RWPE2 (cell line): ENCODE measurements around the gene COL9A1.

Experiments used
- ATAC-seq: fragments of 200-7000 bp; cut with Tn5 transposase; 3 replicates; pipeline ENCODE4 v1.9.1; 2021; ENCODE audit warnings: low read depth
- DNase-seq: peaks from one replicate; pipeline ENCODE4 v3.0.0-alpha.2; 2020; ENCODE audit warnings: low spot score
- H3K27ac ChIP-seq: fragments of 450-650 bp; 2 replicates; pipeline ENCODE4 v1.5.1; 2017; ENCODE audit warnings: mild to moderate bottlenecking; ENCODE audit not compliant: poor library complexity, severe bottlenecking
- H3K27me3 ChIP-seq: fragments of 250-450 bp; sonication (Bioruptor Pico); 2 replicates; pipeline ENCODE4 v1.5.1; 2021; ENCODE audit warnings: mild to moderate bottlenecking, moderate library complexity; ENCODE audit not compliant: insufficient read depth, poor library complexity, severe bottlenecking
- H3K36me3 ChIP-seq: fragments of 250-450 bp; sonication (Bioruptor Pico); 2 replicates; pipeline ENCODE4 v1.5.1; 2020; ENCODE audit warnings: low read depth, mild to moderate bottlenecking, moderate library complexity
- H3K4me1 ChIP-seq: fragments of 250-450 bp; sonication (Bioruptor Pico); 2 replicates; pipeline ENCODE4 v1.5.1; 2021; ENCODE audit warnings: mild to moderate bottlenecking, moderate library complexity; ENCODE audit not compliant: insufficient read depth, poor library complexity, severe bottlenecking
- H3K4me3 ChIP-seq: fragments of 250-450 bp; sonication (Bioruptor Pico); 2 replicates; pipeline ENCODE4 v1.5.1; 2021; ENCODE audit warnings: mild to moderate bottlenecking, moderate library complexity; ENCODE audit not compliant: severe bottlenecking
- H3K9me3 ChIP-seq: fragments of 250-450 bp; sonication (Bioruptor Pico); 2 replicates; pipeline ENCODE4 v1.5.1; 2021; ENCODE audit warnings: mild to moderate bottlenecking, moderate library complexity; ENCODE audit not compliant: severe bottlenecking
- TF ChIP-seq, protein P1 (sequence below): fragments of 450-650 bp; IDR thresholded peaks from one replicate; pipeline ENCODE4 v1.5.1; 2017; ENCODE audit warnings: mild to moderate bottlenecking, moderate library complexity; ENCODE audit not compliant: poor library complexity, severe bottlenecking

COL9A1 gene

GRCh38 chr6:70257768-70258273 lies 45.1 kb downstream of the COL9A1 start:
- Histone ChIP-seq H3K36me3 (no peaks in the 10 kb centered on the region), H3K27me3 (peaks cover 5% of the 10 kb centered on the region), H3K4me1 (no peaks in the 10 kb centered on the region), H3K27ac (no peak overlapping the region), H3K9me3 (no peaks in the 10 kb centered on the region), H3K4me3 (no peak overlapping the region)
- DNase-seq (no peak), ATAC-seq (no peak)
- TF ChIP-seq, protein P1, sequence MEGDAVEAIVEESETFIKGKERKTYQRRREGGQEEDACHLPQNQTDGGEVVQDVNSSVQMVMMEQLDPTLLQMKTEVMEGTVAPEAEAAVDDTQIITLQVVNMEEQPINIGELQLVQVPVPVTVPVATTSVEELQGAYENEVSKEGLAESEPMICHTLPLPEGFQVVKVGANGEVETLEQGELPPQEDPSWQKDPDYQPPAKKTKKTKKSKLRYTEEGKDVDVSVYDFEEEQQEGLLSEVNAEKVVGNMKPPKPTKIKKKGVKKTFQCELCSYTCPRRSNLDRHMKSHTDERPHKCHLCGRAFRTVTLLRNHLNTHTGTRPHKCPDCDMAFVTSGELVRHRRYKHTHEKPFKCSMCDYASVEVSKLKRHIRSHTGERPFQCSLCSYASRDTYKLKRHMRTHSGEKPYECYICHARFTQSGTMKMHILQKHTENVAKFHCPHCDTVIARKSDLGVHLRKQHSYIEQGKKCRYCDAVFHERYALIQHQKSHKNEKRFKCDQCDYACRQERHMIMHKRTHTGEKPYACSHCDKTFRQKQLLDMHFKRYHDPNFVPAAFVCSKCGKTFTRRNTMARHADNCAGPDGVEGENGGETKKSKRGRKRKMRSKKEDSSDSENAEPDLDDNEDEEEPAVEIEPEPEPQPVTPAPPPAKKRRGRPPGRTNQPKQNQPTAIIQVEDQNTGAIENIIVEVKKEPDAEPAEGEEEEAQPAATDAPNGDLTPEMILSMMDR, result no peak

- peaks cover 5% of the 10 kb centered on the region for H3K27me3 ChIP-seq
- no peaks in the 10 kb centered on the region for H3K36me3 ChIP-seq
These were observed 48.1 kb downstream of the COL9A1 start for GRCh38 chr6:70254784-70255183.

GRCh38 chr6:70253923-70254322 lies 49.0 kb downstream of the COL9A1 start:
- Histone ChIP-seq H3K9me3 (no peaks in the 10 kb centered on the region), H3K4me3 (no peak overlapping the region), H3K27ac (no peak overlapping the region), H3K4me1 (no peaks in the 10 kb centered on the region), H3K27me3 (peaks cover 5% of the 10 kb centered on the region), H3K36me3 (no peaks in the 10 kb centered on the region)
- ATAC-seq (no peak), DNase-seq (no peak)
- TF ChIP-seq, protein P1, result no peak

More at GRCh38 chr6:70254784-70255183, 48.1 kb downstream of the COL9A1 start:
- no peak overlapping the region for H3K4me3 ChIP-seq
- no peak for DNase-seq
- H3K4me1 ChIP-seq, result no peaks in the 10 kb centered on the region
- TF ChIP-seq, protein P1, result no peak
- H3K9me3 ChIP-seq, result no peaks in the 10 kb centered on the region
- H3K27ac ChIP-seq, result no peak overlapping the region
- no peak for ATAC-seq

DNA sequence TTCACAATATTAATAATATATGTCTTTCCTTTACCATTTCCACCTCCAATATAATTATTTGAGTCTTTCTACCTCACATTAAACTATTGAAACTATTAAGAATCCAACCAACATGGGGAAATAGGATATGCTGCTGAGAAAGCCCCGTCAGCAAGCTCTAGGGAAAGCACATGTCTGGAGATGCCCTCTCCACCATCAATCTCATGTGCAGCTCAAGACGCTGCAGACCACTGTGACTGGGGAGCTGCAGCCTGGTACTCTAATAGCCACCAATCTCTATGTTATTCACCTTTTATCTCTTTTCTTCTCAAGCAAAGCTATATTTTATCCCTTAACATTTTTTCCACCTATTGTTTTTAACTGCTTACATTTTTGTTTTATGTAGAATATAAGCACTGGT lies 50.3 kb downstream of the COL9A1 start:
- TF ChIP-seq, protein P1, result no peak

DNA sequence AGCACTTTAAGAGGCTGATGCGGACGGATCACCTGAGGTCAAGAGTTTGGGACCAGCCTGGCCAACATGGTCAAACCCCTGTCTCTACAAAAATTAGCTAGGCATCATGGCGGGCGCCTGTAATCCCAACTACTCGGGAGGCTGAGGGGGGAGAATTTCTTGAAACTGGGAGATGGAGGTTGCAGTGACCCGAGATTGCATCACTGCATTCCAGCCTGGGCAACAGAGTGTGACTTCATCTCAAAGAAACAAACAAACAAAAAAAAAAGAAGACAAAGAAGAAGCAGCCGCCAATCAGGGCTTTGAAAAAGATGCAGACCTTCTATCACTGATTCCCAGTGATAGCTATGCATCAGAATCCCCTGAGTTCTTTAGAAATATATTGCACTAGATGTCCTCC lies 56.8 kb downstream of the COL9A1 start:
- ATAC-seq, result no peak
- TF ChIP-seq, protein P1, result no peak

More for the DNA sequence above, 50.3 kb downstream of the COL9A1 start:
- Histone ChIP-seq H3K27ac (no peak overlapping the region), H3K9me3 (no peaks in the 10 kb centered on the region), H3K36me3 (no peaks in the 10 kb centered on the region), H3K4me1 (no peaks in the 10 kb centered on the region), H3K27me3 (peaks cover 5% of the 10 kb centered on the region), H3K4me3 (no peak overlapping the region)
- ATAC-seq (no peak), DNase-seq (no peak)

More for the DNA sequence above, 56.8 kb downstream of the COL9A1 start:
- peaks cover 14% of the 10 kb centered on the region for H3K27me3 ChIP-seq
- no peaks in the 10 kb centered on the region for H3K9me3 ChIP-seq
- no peak overlapping the region for H3K4me3 ChIP-seq
- no peaks in the 10 kb centered on the region for H3K36me3 ChIP-seq
- H3K4me1 ChIP-seq, result no peaks in the 10 kb centered on the region
- DNase-seq, result no peak
- no peak overlapping the region for H3K27ac ChIP-seq
